ENCODE data around the gene ZFP64.
"Not testable (repeated sequence)": the region's sequence is repeated elsewhere in the genome, so short reads cannot be mapped to it uniquely, and the experiment has no call there.

The ZFP64 gene

DNA sequence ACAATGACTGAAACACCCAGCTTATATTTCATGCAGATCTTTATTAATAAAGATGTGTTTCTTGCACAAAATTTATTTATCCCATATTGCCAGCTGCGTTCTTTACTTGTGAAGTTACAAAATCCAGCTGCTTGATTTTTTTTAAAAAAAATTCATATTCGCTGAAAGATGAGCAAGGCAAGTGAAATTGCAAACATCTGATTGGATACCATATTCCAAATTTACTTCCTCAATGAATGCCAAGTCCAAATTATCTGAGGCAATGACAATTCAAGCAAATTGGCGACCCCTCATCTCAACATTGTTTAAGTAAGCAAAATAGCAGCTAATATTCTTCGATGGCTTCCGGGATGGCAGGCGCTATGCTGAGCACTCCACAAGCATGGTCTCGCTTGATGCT is 37.7 kb downstream of the ZFP64 start:
- no peak for DNase-seq

DNA sequence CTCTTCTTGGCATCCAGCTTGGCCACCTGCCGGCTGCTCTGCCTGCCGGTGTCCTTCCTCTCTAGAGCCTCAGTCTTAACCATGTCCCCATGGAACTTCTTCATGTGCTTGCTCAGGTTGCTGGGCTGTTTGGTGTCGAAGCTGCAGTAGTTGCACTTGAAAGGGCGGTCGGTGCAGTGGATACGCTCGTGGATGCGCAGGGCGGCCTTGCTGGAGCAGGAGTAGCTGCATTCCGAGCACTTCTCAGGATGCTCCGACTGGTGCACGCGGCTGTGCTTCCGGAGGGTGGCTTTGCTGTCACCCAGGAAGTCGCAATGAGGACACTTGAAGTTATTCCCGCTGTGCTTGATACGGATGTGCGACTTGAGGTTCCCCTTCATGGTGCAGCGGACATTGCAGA is 38.7 kb downstream of the ZFP64 start:
- no peak for DNase-seq

GRCh38 chr20:52152416-52152815 is 39.2 kb downstream of the ZFP64 start:
- DNase-seq = no peak

GRCh38 chr20:52150440-52151258 is 40.9 kb downstream of the ZFP64 start:
- peak; percentile 36 for DNase-seq

GRCh38 chr20:52145587-52145986 is 46.0 kb downstream of the ZFP64 start:
- DNase-seq = no peak

DNA sequence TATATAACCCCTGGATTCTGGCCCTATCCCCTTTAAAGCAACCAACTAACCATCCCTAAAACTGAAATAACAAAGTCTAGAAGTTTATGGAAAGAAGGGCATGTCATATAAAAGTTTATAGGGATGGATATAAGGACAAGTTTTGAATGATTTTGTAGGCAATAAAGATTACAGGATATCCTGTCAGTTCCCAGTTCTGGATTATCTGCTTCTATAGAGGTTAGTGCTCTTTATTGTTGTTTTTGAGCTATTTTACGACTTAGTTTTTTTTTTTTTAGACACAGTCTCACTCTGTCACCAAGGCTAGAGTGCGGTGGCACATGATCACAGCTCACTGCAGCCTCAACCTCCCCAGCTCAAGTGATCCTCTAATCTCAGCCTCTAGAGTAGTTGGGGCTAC is 48.3 kb downstream of the ZFP64 start:
- DNase-seq = no peak

DNA sequence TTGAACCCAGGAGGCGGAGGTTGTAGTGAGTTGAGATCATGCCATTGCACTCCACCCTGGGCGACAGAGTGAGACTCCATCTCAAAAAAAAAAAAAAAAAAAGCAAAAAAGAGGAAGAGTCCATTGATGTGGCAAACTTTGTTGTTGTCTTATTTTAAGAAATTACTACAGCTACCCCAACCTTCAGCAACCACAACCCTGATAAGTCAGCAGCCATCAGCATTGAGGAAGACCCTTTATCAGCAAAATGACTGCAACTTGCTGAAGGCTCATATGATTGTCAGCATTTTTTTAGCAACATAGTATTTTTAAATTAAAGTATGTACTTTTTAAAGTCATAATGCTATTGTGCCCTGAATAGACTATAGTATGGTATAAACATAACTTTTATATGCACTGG is 48.8 kb downstream of the ZFP64 start:
- no peak for DNase-seq

GRCh38 chr20:52139986-52140385 is 51.6 kb downstream of the ZFP64 start:
- no peak for DNase-seq

GRCh38 chr20:52137850-52138249 is 53.7 kb downstream of the ZFP64 start:
- DNase-seq = no peak

DNA sequence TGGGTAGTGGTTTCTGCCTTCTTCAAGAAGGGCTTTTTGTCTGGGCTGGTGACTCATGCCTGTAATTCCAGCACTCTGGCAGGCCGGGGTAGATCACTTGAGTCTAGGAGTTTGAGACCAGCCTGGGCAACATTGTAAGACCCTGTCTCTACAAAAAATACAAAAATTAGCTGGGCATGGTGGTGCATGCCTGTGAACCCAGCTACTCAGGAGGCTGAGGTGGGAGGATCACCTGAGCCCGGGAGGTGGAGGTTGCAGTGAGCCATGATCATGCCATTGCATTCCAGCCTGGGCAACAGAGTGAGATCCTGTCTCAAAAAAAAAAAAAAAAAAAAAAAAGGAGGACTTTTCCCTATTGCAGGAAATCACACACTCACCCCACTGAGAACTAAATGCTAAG is 57.9 kb downstream of the ZFP64 start:
- DNase-seq = not testable (repeated sequence)

DNA sequence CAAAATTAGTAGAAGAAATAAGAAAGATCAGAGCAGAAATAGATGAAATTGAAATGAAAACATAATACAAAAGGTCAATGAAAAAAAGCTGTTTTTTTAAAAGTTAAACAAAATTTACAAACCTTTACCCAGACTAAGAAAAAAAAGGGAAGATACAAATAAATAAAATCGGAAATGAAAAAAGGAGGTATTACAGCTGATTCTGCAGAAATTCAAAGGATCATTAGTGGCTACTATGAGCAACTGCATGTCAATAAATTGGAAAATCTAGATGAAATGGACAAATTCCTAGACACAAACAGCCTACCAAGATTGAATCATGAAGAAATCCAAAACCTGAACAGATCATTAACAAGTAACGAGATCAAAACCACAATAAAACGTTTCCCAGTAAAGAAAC is 59.2 kb downstream of the ZFP64 start:
- no peak for DNase-seq

DNA sequence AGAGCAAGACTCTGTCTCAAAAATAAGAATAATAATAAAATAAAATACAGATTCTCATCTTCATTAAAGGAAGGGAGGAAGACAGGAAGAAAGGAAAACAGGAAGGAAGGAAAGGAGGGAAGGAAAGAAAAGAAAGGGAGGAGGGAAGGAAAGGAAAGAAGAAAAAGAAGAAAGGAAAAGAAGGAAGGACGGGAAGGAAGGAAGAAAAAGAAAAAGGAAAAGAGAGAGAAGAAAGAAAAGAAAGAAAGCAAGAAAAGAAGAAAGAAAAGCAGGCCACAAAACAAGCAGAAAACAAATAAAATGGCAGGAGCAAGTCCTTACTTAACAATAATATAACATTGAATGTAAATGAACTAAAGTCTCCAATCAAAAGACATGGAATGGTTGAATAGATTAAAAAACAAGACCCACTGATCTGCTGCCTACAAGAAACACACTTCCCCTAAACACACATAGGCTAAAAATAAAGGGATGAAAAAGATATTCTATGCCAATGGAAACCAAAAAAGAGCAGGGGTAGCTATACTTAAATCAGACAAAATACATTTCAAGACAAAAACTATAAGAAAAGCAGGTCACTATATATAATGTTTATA is 60.4 kb downstream of the ZFP64 start:
- no peak for DNase-seq

DNA sequence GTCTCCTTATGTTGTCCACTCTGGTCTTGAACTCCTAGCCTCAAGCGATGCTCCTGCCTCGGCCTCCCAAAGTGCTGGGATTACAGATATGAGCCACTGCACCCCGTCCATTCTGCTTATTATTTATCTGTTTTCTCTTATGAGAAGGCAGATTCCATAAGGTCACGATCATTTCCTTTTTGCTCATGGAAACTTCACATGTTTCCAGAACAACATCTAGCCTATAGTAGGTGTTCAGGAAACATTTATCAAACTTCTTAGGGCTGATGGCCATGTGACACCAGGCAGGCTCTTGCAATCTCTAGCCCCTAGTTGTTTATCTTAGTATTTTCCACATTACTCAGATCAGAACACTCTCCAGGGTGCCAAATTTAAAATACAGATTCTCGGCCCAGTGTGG is 61.2 kb downstream of the ZFP64 start:
- DNase-seq = no peak

- no peak for DNase-seq
Observed at GRCh38 chr20:52129611-52130010, 62.0 kb downstream of the ZFP64 start.

- DNase-seq = no peak
Observed at GRCh38 chr20:52127309-52127708, 64.3 kb downstream of the ZFP64 start.

GRCh38 chr20:52124821-52125220 is 66.8 kb downstream of the ZFP64 start:
- no peak for DNase-seq

DNA sequence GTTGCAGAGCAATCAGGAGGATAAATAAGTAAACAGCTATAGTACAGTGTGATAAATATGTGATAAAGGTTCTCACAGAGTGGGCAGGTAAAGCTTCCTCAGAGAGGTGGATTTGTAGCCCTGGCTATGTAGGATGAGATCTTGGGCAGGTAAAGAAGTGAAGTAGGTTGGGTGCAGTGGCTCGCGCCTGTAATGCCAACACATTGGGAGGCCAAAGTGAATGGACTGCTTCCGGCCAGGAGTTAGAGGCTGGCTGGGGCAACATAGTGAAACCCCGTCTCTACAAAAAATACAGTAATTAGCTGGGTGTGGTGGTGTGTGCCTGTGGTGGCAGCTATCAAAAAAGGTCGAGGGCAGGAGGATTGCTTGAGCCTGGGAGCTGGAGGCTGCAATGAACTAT is 72.9 kb downstream of the ZFP64 start:
- DNase-seq = no peak

GRCh38 chr20:52118016-52118623 is 73.5 kb downstream of the ZFP64 start:
- no peak for DNase-seq

- DNase-seq = no peak
Observed at GRCh38 chr20:52110456-52110855, 81.1 kb downstream of the ZFP64 start.

DNA sequence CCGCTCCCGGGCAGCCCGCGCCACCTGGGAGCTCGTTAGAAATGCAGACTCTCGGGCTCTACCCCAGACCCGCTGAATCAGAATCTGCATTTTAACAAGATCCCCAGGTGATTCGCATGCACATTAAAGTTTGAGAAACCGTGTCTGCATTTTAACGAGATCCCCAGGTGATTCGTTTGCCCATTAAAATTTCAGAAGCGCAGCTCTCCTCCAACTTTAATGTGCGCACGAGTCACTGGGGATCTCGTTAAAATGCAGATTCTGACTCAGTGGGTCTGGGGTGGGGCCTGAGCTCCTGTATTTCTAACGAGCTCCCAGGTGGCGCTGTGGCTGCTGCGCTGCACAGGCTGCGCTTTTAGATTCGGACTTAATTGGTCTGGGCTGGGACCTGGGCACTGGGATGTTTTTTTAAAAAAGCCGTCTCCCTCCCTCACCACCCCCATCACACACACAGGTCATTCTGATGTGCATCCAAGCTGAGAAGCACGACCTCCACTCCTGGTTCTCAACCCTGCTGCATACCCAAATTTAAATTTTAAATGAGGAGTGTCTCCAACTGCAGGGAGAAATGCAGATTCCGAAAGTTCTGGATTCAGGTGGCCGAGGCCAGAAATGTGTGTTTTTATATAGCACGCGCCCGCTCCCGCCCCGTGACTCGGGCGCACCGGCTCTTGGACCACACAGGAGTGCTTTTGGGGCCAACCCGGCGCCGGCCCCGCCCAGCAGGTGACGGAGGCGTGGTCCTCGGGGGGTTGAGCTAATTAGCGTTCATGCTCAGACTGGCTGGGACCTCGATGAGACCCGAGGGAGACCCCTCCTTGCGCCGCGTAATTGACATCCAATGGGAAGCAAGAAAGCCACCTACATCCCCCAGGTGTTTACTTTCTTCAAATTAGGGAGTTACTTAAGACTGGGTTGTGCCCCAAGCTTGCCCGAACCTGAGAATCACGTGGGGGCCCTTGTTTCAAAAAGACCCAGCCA is 85.8 kb downstream of the ZFP64 start:
- peak; percentile 49 for DNase-seq

- DNase-seq = no peak
Observed at GRCh38 chr20:52104546-52105441, 86.8 kb downstream of the ZFP64 start.
